WTC11 (cell line): ENCODE measurements around the gene CBLN2. TPM values are rescaled to one million over a fixed set of nuclear protein-coding genes. Genes with fewer than 3 reads are reported as not detected.

Experiments
- ATAC-seq: fragments of 200-7000 bp; cut with Tn5 transposase; 2 replicates; pipeline ENCODE4 v1.10.0; 2021; ENCODE audit warnings: mild to moderate bottlenecking, moderate library complexity
- CTCF ChIA-PET: fragments of 300-600 bp; sonication (Branson Sonifier 250); formaldehyde crosslinking; loops from one replicate; lab custom pipeline; 2021; ENCODE audit warnings: antibody characterized with exemption; lab: Charles Lee
- POLR2A ChIA-PET: fragments of 350-600 bp; sonication (Branson Sonifier 250); formaldehyde crosslinking; loops from one replicate; lab custom pipeline; 2021; ENCODE audit warnings: antibody characterized with exemption; lab: Charles Lee
- DNase-seq: peaks from one replicate; pipeline ENCODE4 v3.0.0; 2021; ENCODE audit warnings: low spot score
- H3K27ac Mint-ChIP-seq: 2 replicates; pipeline ENCODE4 v1.8.0; 2021; ENCODE audit warnings: mixed read lengths
- H3K27me3 Mint-ChIP-seq: 2 replicates; pipeline ENCODE4 v1.8.0; 2021; ENCODE audit warnings: low read depth, mild to moderate bottlenecking, moderate library complexity, mixed read lengths
- H3K36me3 Mint-ChIP-seq: 2 replicates; pipeline ENCODE4 v1.8.0; 2021; ENCODE audit warnings: mixed read lengths
- H3K4me1 Mint-ChIP-seq: 2 replicates; pipeline ENCODE4 v1.8.0; 2022; ENCODE audit warnings: mixed read lengths
- H3K4me3 Mint-ChIP-seq: 2 replicates; pipeline ENCODE4 v1.8.0; 2021; ENCODE audit warnings: mild to moderate bottlenecking, moderate library complexity, mixed read lengths
- H3K9me3 Mint-ChIP-seq: 2 replicates; pipeline ENCODE4 v1.8.0; 2021; ENCODE audit warnings: mixed read lengths
- AR ChIP-seq: fragments of 250-450 bp; sonication (Bioruptor Pico); IDR thresholded peaks from 2 replicates; pipeline ENCODE4 v1.9.0; 2021; ENCODE audit warnings: mild to moderate bottlenecking
- CBFB ChIP-seq: sonication (generic); formaldehyde crosslinking; IDR thresholded peaks from 2 replicates; pipeline ENCODE4 v1.8.1; 2022; ENCODE audit warnings: mild to moderate bottlenecking, low read depth, missing genetic modification reagents
- CREM ChIP-seq: sonication (generic); formaldehyde crosslinking; IDR thresholded peaks from 2 replicates; pipeline ENCODE4 v1.8.1; 2022; ENCODE audit warnings: mild to moderate bottlenecking, missing genetic modification reagents, moderate library complexity
- E2F1 ChIP-seq: sonication (generic); formaldehyde crosslinking; IDR thresholded peaks from 2 replicates; pipeline ENCODE4 v1.8.0; 2022; ENCODE audit warnings: mild to moderate bottlenecking, missing genetic modification reagents
- ERG ChIP-seq: fragments of 250-450 bp; sonication (Bioruptor Pico); IDR thresholded peaks from 2 replicates; pipeline ENCODE4 v1.8.0; 2021; ENCODE audit warnings: mild to moderate bottlenecking
- FOXJ3 ChIP-seq: sonication (generic); formaldehyde crosslinking; IDR thresholded peaks from 2 replicates; pipeline ENCODE4 v1.9.0; 2021; ENCODE audit warnings: missing genetic modification reagents, mild to moderate bottlenecking, borderline replicate concordance
- FOXP1 ChIP-seq: sonication (generic); formaldehyde crosslinking; IDR thresholded peaks from 2 replicates; pipeline ENCODE4 v1.8.0; 2022; ENCODE audit warnings: missing genetic modification reagents, mild to moderate bottlenecking, moderate library complexity, borderline replicate concordance
- FOXP4 ChIP-seq: sonication (generic); formaldehyde crosslinking; IDR thresholded peaks from 2 replicates; pipeline ENCODE4 v1.8.0; 2022; ENCODE audit warnings: mild to moderate bottlenecking, missing genetic modification reagents
- GTF2I ChIP-seq: fragments of 250-450 bp; sonication (Bioruptor Pico); conservative IDR thresholded peaks from 2 replicates; pipeline ENCODE4 v1.4.0; 2021; ENCODE audit warnings: mild to moderate bottlenecking
- HMGXB4 ChIP-seq: sonication (generic); formaldehyde crosslinking; IDR thresholded peaks from 2 replicates; pipeline ENCODE4 v1.8.1; 2023; ENCODE audit warnings: mild to moderate bottlenecking, moderate library complexity, missing genetic modification reagents
- MAX ChIP-seq: sonication (generic); formaldehyde crosslinking; IDR thresholded peaks from 2 replicates; pipeline ENCODE4 v1.8.0; 2022; ENCODE audit warnings: mild to moderate bottlenecking, missing genetic modification reagents
- NFE2L1 ChIP-seq: sonication (generic); formaldehyde crosslinking; IDR thresholded peaks from 2 replicates; pipeline ENCODE4 v1.8.1; 2023; ENCODE audit warnings: missing genetic modification reagents
- OVOL2 ChIP-seq: fragments of 250-450 bp; sonication (Bioruptor Pico); IDR thresholded peaks from 2 replicates; pipeline ENCODE4 v1.9.0; 2021; ENCODE audit warnings: mild to moderate bottlenecking, borderline replicate concordance
- PREB ChIP-seq: sonication (generic); formaldehyde crosslinking; IDR thresholded peaks from 2 replicates; pipeline ENCODE4 v1.8.1; 2022; ENCODE audit warnings: mild to moderate bottlenecking, missing genetic modification reagents, moderate library complexity, borderline replicate concordance
- SMAD4 ChIP-seq: sonication (generic); formaldehyde crosslinking; IDR thresholded peaks from 2 replicates; pipeline ENCODE4 v1.8.0; 2022; ENCODE audit warnings: mild to moderate bottlenecking, missing genetic modification reagents
- TP53 ChIP-seq: sonication (generic); formaldehyde crosslinking; IDR thresholded peaks from 2 replicates; pipeline ENCODE4 v1.8.1; 2023; ENCODE audit warnings: mild to moderate bottlenecking, missing genetic modification reagents
- ZNF423 ChIP-seq: fragments of 250-450 bp; sonication (Bioruptor Pico); IDR thresholded peaks from 2 replicates; pipeline ENCODE4 v2.1.2; 2022; ENCODE audit warnings: mild to moderate bottlenecking, moderate library complexity
- total RNA-seq: library from RNA; stranded (reverse); gene quantifications from 3 replicates; pipeline ENCODE4 v1.2.3, GENCODE V29; 2021

The CBLN2 gene
- total RNA-seq, 1 experiment from 2014 or later, result not detected

- TF ChIP-seq PREB, result no peak
These were observed 1.2 kb downstream of the CBLN2 start (continued) for GRCh38 chr18:72542984-72543356.

- peak overlapping the region; percentile 67 for H3K4me3 Mint-ChIP-seq
- peak; percentile 21 for DNase-seq
These were observed 1.8 kb downstream of the CBLN2 start for GRCh38 chr18:72542342-72542741.

GRCh38 chr18:72541871-72542332, 2.2 kb downstream of the CBLN2 start:
- CTCF ChIA-PET, result no interaction called here
- Mint-ChIP-seq H3K27me3 (peaks cover 78% of the 10 kb centered on the region), H3K27ac (no peak overlapping the region), H3K9me3 (peaks cover 26% of the 10 kb centered on the region), H3K4me1 (0 out of 2 replicates have a peak, but pooled peaks cover 9% of the 10 kb centered on the region), H3K4me3 (peak overlapping the region; percentile 45), H3K36me3 (peaks cover 13% of the 10 kb centered on the region)
- ATAC-seq (peak; percentile 79), DNase-seq (peak; percentile 60)
- no peak for TF ChIP-seq CREM (CRISPR knock-in tag)
- no peak; the same call in 1 of the 2 replicates for TF ChIP-seq ERG (CRISPR knock-in tag)
- 0 out of 2 replicates have a peak, but pooled peaks have one; percentile 9 for TF ChIP-seq ZNF423 (CRISPR knock-in tag)
- peak; percentile 46; the same call in 1 of the 2 replicates for TF ChIP-seq MAX (CRISPR knock-in tag)
- TF ChIP-seq FOXP1 (CRISPR knock-in tag), result 0 out of 2 replicates have a peak, but pooled peaks have one; percentile 30
- TF ChIP-seq HMGXB4, result peak; percentile 72; the same call in 1 of the 2 replicates
- TF ChIP-seq FOXP4, result 0 out of 2 replicates have a peak, but pooled peaks have one; percentile 52
- POLR2A ChIA-PET, result no interaction called here

More at GRCh38 chr18:72542342-72542741, 1.8 kb downstream of the CBLN2 start:
- H3K36me3 Mint-ChIP-seq, result peaks cover 13% of the 10 kb centered on the region
- no peak for TF ChIP-seq GTF2I (CRISPR knock-in tag)
- no peak for TF ChIP-seq NFE2L1
- TF ChIP-seq CBFB (CRISPR knock-in tag), result no peak
- peaks cover 29% of the 10 kb centered on the region for H3K9me3 Mint-ChIP-seq
- POLR2A ChIA-PET, result no interaction called here
- 0 out of 2 replicates have a peak, but pooled peaks cover 9% of the 10 kb centered on the region for H3K4me1 Mint-ChIP-seq
- H3K27ac Mint-ChIP-seq, result no peak overlapping the region
- H3K27me3 Mint-ChIP-seq, result peaks cover 78% of the 10 kb centered on the region
- peak; percentile 18 for ATAC-seq
- CTCF ChIA-PET, result no interaction called here

GRCh38 chr18:72539901-72540300, 4.2 kb downstream of the CBLN2 start:
- Mint-ChIP-seq H3K4me1 (0 out of 2 replicates have a peak, but pooled peaks cover 9% of the 10 kb centered on the region), H3K36me3 (peaks cover 19% of the 10 kb centered on the region; the same call in 1 of the 2 replicates), H3K4me3 (no peak overlapping the region), H3K9me3 (peaks cover 34% of the 10 kb centered on the region), H3K27me3 (peaks cover 66% of the 10 kb centered on the region), H3K27ac (no peak overlapping the region)
- POLR2A ChIA-PET, result no interaction called here
- CTCF ChIA-PET, result no interaction called here
- ATAC-seq (no peak), DNase-seq (no peak)
- TF ChIP-seq E2F1 (CRISPR knock-in tag) (no peak), SMAD4 (CRISPR knock-in tag) (no peak), OVOL2 (CRISPR knock-in tag) (no peak), ERG (CRISPR knock-in tag) (no peak), TP53 (CRISPR knock-in tag) (no peak), AR (CRISPR knock-in tag) (no peak), CBFB (CRISPR knock-in tag) (no peak), FOXP1 (CRISPR knock-in tag) (no peak), FOXJ3 (CRISPR knock-in tag) (no peak)
